Neural cell (in vitro differentiated cells): ENCODE data around the gene ARL5A. TPM values are rescaled to one million over a fixed set of nuclear protein-coding genes. Genes with fewer than 3 reads are reported as not detected.

Experiments
- H2AFZ ChIP-seq: fragments of 200-600, 300-800 bp; sonication (generic), shearing (Covaris generic); 2 replicates; pipeline ENCODE4 v1.6.0; 2014; ENCODE audit warnings: low read depth, mild to moderate bottlenecking, antibody characterized with exemption, low read length, moderate library complexity
- H3F3A ChIP-seq: fragments of 200-600 bp; shearing (Covaris generic); 2 replicates; pipeline ENCODE4 v1.6.1; 2016; ENCODE audit warnings: mild to moderate bottlenecking, moderate library complexity, mixed read lengths, antibody characterized with exemption, low read length; ENCODE audit not compliant: insufficient read depth, poor library complexity, severe bottlenecking
- H3K27ac ChIP-seq: fragments of 200-600, 300-800 bp; sonication (generic), shearing (Covaris generic); 2 replicates; pipeline ENCODE4 v1.5.1; 2014; ENCODE audit warnings: mild to moderate bottlenecking, low read length, moderate library complexity
- H3K27me3 ChIP-seq: fragments of 300-800, 200-600 bp; sonication (generic), shearing (Covaris generic); 2 replicates; pipeline ENCODE4 v1.6.0; 2014; ENCODE audit warnings: mild to moderate bottlenecking, low read depth, low read length, moderate library complexity; ENCODE audit not compliant: insufficient read depth
- H3K36me3 ChIP-seq: fragments of 300-800, 200-600 bp; sonication (generic), shearing (Covaris generic); 2 replicates; pipeline ENCODE4 v1.5.1; 2014; ENCODE audit warnings: mild to moderate bottlenecking, antibody characterized with exemption, low read length, moderate library complexity; ENCODE audit not compliant: insufficient read depth
- H3K4me2 ChIP-seq: fragments of 300-800, 200-600 bp; sonication (generic), shearing (Covaris generic); 2 replicates; pipeline ENCODE4 v1.6.0; 2014; ENCODE audit warnings: mild to moderate bottlenecking, low read length
- H3K4me3 ChIP-seq: fragments of 300-800, 200-600 bp; sonication (generic), shearing (Covaris generic); 2 replicates; pipeline ENCODE4 v1.5.1; 2014; ENCODE audit warnings: mild to moderate bottlenecking, low read length, moderate library complexity
- H3K79me2 ChIP-seq: fragments of 200-600 bp; shearing (Covaris generic); replicated peaks from 2 replicates; pipeline ENCODE4 v1.6.0; 2014; ENCODE audit warnings: mild to moderate bottlenecking, low read length, moderate library complexity; ENCODE audit not compliant: insufficient read depth
- H3K9ac ChIP-seq: fragments of 300-800, 200-600 bp; sonication (generic), shearing (Covaris generic); 2 replicates; pipeline ENCODE4 v1.6.1; 2016; ENCODE audit warnings: mild to moderate bottlenecking, low read length, mixed read lengths
- H3K9me2 ChIP-seq: fragments of 200-600 bp; shearing (Covaris generic); 2 replicates; pipeline ENCODE4 v1.6.1; 2016; ENCODE audit warnings: mild to moderate bottlenecking, low read length, mixed read lengths; ENCODE audit not compliant: insufficient read depth
- H3K9me3 ChIP-seq: fragments of 200-600, 300-800 bp; sonication (generic), shearing (Covaris generic); 2 replicates; pipeline ENCODE4 v1.6.1; 2016; ENCODE audit warnings: mild to moderate bottlenecking, mixed run types, low read length, moderate library complexity, mixed read lengths
- H4K20me1 ChIP-seq: fragments of 200-600 bp; shearing (Covaris generic); 2 replicates; pipeline ENCODE4 v1.6.1; 2016; ENCODE audit warnings: mild to moderate bottlenecking, mixed run types; ENCODE audit not compliant: insufficient read depth
- EP300 ChIP-seq: fragments of 450-650 bp; conservative IDR thresholded peaks from 2 replicates; pipeline ENCODE4 v1.6.1; 2014; ENCODE audit warnings: antibody characterized with exemption, mild to moderate bottlenecking, moderate library complexity; ENCODE audit not compliant: poor library complexity, severe bottlenecking
- EZH2 ChIP-seq: fragments of 200-600, 300-800 bp; shearing (Covaris generic), sonication (generic); IDR thresholded peaks from 2 replicates; pipeline ENCODE4 v1.6.1; 2014; ENCODE audit warnings: antibody characterized with exemption, low read length, borderline replicate concordance, mild to moderate bottlenecking; ENCODE audit not compliant: insufficient read depth, poor library complexity, severe bottlenecking
- POLR2AphosphoS5 ChIP-seq: IDR thresholded peaks from 2 replicates; pipeline ENCODE4 v1.6.1; 2012
- RAD21 ChIP-seq: fragments of 450-650 bp; conservative IDR thresholded peaks from 2 replicates; pipeline ENCODE4 v1.6.1; 2014; ENCODE audit warnings: antibody characterized with exemption, mild to moderate bottlenecking, moderate library complexity
- SMC3 ChIP-seq: fragments of 450-650 bp; conservative IDR thresholded peaks from 2 replicates; pipeline ENCODE4 v1.6.1; 2014; ENCODE audit warnings: antibody characterized with exemption, mild to moderate bottlenecking, moderate library complexity; ENCODE audit not compliant: poor library complexity
- TAF1 ChIP-seq: IDR thresholded peaks from 2 replicates; pipeline ENCODE4 v1.6.1; 2012; ENCODE audit warnings: low read depth
- polyA plus RNA-seq: library from polyadenylated mRNA; depleted of rRNA; stranded (reverse); fragments of >200 nt; gene quantifications from 2 replicates; pipeline ENCODE4 v1.2.3, GENCODE V29; 2014
- TF ChIP-seq, protein P1 (sequence below): fragments of 450-650 bp; IDR thresholded peaks from 2 replicates; pipeline ENCODE4 v1.5.1; 2014; ENCODE audit warnings: antibody characterized with exemption, mild to moderate bottlenecking, moderate library complexity; ENCODE audit not compliant: poor library complexity, severe bottlenecking
- TF ChIP-seq, protein P2 (sequence below): IDR thresholded peaks from 2 replicates; pipeline ENCODE4 v1.6.1; 2012; ENCODE audit warnings: borderline replicate concordance

ARL5A gene
- polyA plus RNA-seq, 1 donor from 2014 or later = 48.5 TPM

DNA sequence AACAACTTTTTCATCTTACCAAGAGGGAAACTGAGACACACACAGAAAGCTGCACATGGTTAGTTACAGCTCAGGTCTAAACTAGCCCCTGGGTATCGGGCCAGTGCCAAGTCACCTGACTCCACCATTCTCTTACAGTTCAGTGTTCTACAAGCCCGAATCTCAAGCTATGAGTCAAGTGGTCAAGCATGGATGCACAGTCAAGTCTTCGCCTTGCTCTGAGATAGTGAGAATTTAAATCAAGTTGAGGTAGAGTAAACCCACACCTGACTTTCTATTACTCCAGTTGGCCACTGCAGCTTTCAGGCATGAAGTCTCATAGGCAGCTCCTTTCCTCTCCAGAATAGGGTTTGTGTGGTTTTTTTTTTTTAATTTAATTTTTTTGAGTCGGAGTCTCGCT, 34.5 kb upstream of the ARL5A start:
- Histone ChIP-seq H3F3A (peaks cover 4% of the 10 kb centered on the region), H4K20me1 (no peaks in the 10 kb centered on the region), H3K27me3 (no peaks in the 10 kb centered on the region), H3K9ac (no peak overlapping the region), H3K36me3 (no peaks in the 10 kb centered on the region), H3K9me3 (no peaks in the 10 kb centered on the region), H3K9me2 (no peaks in the 10 kb centered on the region), H3K4me2 (no peak overlapping the region), H2AFZ (no peak overlapping the region), H3K27ac (no peak overlapping the region), H3K4me3 (no peak overlapping the region), H3K79me2 (no peaks in the 10 kb centered on the region)
- TF ChIP-seq EP300 = no peak
- no peak for TF ChIP-seq TAF1
- TF ChIP-seq RAD21 = no peak
- TF ChIP-seq, protein P1, sequence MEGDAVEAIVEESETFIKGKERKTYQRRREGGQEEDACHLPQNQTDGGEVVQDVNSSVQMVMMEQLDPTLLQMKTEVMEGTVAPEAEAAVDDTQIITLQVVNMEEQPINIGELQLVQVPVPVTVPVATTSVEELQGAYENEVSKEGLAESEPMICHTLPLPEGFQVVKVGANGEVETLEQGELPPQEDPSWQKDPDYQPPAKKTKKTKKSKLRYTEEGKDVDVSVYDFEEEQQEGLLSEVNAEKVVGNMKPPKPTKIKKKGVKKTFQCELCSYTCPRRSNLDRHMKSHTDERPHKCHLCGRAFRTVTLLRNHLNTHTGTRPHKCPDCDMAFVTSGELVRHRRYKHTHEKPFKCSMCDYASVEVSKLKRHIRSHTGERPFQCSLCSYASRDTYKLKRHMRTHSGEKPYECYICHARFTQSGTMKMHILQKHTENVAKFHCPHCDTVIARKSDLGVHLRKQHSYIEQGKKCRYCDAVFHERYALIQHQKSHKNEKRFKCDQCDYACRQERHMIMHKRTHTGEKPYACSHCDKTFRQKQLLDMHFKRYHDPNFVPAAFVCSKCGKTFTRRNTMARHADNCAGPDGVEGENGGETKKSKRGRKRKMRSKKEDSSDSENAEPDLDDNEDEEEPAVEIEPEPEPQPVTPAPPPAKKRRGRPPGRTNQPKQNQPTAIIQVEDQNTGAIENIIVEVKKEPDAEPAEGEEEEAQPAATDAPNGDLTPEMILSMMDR = no peak
- no peak for TF ChIP-seq EZH2
- TF ChIP-seq SMC3 = no peak
- TF ChIP-seq, protein P2, sequence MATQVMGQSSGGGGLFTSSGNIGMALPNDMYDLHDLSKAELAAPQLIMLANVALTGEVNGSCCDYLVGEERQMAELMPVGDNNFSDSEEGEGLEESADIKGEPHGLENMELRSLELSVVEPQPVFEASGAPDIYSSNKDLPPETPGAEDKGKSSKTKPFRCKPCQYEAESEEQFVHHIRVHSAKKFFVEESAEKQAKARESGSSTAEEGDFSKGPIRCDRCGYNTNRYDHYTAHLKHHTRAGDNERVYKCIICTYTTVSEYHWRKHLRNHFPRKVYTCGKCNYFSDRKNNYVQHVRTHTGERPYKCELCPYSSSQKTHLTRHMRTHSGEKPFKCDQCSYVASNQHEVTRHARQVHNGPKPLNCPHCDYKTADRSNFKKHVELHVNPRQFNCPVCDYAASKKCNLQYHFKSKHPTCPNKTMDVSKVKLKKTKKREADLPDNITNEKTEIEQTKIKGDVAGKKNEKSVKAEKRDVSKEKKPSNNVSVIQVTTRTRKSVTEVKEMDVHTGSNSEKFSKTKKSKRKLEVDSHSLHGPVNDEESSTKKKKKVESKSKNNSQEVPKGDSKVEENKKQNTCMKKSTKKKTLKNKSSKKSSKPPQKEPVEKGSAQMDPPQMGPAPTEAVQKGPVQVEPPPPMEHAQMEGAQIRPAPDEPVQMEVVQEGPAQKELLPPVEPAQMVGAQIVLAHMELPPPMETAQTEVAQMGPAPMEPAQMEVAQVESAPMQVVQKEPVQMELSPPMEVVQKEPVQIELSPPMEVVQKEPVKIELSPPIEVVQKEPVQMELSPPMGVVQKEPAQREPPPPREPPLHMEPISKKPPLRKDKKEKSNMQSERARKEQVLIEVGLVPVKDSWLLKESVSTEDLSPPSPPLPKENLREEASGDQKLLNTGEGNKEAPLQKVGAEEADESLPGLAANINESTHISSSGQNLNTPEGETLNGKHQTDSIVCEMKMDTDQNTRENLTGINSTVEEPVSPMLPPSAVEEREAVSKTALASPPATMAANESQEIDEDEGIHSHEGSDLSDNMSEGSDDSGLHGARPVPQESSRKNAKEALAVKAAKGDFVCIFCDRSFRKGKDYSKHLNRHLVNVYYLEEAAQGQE = no peak

GRCh38 chr2:151861174-151861573, 33.0 kb upstream of the ARL5A start:
- H3K9me3 ChIP-seq = no peaks in the 10 kb centered on the region

More at GRCh38 chr2:151861174-151861573, 33.0 kb upstream of the ARL5A start:
- no peak overlapping the region for H2AFZ ChIP-seq
- H4K20me1 ChIP-seq = no peaks in the 10 kb centered on the region
- no peak overlapping the region for H3K4me2 ChIP-seq
- H3K9me2 ChIP-seq = no peaks in the 10 kb centered on the region
- H3K4me3 ChIP-seq = peak overlapping the region; percentile 36
- H3F3A ChIP-seq = peaks cover 4% of the 10 kb centered on the region
- H3K36me3 ChIP-seq = no peaks in the 10 kb centered on the region
- H3K9ac ChIP-seq = no peak overlapping the region
- peak overlapping the region; percentile 69 for H3K27ac ChIP-seq
- TF ChIP-seq, protein P2 = no peak
- TF ChIP-seq POLR2AphosphoS5 (no peak), TAF1 (no peak), SMC3 (no peak)
- TF ChIP-seq, protein P1 = no peak
- no peaks in the 10 kb centered on the region for H3K27me3 ChIP-seq
- H3K79me2 ChIP-seq = no peaks in the 10 kb centered on the region
